Uterus (tissue), 2 donors: ENCODE results near the gene B3GALT2.

ENCODE experiments used
- POLR2A ChIP-seq, 2 donors: fragments of 450-650 bp; IDR thresholded peaks; one replicate each; pipeline ENCODE4 v1.6.1; 2016; ENCODE audit warnings: antibody characterized with exemption in 2 of 2, mild to moderate bottlenecking in 1 of 2, moderate library complexity in 1 of 2
- TF ChIP-seq, protein P1 (sequence below), 4 experiments: fragments of 200-600 bp in 2 of 4; fragments of 450-650 bp in 2 of 4; sonication (generic) in 2 of 4; IDR thresholded peaks; one replicate each; pipeline ENCODE4 v1.5.1; 2016 to 2019; ENCODE audit warnings: antibody characterized with exemption in 4 of 4, mild to moderate bottlenecking in 2 of 4, moderate library complexity in 1 of 4

DNA sequence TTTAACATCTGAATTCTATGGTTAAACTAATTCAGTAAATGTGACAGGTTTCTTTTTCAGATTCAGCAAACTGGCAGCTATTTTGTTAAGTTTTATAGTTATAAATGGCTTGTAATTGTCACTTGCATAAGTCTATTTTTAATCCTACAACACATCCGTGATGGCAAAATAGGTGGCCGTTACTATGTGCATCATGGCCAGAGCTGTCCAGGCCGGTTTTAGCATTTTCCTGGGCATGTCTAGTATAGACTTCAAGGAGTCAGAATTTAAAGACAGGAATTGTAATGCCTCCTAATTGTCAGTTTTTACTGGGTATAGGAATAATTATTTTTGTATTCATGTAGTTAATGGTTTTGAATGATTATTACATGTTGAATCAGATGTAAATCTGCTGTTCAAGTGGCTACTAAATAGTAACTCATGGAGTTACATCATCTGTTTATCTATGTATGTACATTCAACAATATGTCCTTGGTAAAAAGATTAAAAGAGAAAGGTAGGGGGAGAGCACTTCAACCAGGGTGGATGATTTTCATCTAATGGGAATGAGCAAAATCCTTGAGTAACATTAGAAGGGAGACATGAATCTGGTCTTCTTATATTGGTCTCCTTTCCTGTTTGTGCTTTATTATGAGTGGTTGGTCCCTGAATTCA is 3.2 kb upstream of the B3GALT2 start:
- TF ChIP-seq, protein P1, sequence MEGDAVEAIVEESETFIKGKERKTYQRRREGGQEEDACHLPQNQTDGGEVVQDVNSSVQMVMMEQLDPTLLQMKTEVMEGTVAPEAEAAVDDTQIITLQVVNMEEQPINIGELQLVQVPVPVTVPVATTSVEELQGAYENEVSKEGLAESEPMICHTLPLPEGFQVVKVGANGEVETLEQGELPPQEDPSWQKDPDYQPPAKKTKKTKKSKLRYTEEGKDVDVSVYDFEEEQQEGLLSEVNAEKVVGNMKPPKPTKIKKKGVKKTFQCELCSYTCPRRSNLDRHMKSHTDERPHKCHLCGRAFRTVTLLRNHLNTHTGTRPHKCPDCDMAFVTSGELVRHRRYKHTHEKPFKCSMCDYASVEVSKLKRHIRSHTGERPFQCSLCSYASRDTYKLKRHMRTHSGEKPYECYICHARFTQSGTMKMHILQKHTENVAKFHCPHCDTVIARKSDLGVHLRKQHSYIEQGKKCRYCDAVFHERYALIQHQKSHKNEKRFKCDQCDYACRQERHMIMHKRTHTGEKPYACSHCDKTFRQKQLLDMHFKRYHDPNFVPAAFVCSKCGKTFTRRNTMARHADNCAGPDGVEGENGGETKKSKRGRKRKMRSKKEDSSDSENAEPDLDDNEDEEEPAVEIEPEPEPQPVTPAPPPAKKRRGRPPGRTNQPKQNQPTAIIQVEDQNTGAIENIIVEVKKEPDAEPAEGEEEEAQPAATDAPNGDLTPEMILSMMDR (IDR thresholded peaks at IDR 0.05), result no peak
- TF ChIP-seq POLR2A (IDR thresholded peaks at IDR 0.05), result no peak
